HCT116 (cell line): ENCODE results near the gene PRKCZ. TPM values are rescaled to one million over a fixed set of nuclear protein-coding genes. Genes with fewer than 3 reads are reported as not detected.
A peak's percentile ranks its signal among the peaks of the same experiment; 100 is the strongest.

Source experiments
- ATAC-seq: fragments of 200-7000 bp; cut with Tn5 transposase; 2 replicates; pipeline ENCODE4 v1.9.1; 2020; ENCODE audit warnings: mild to moderate bottlenecking, moderate library complexity
- BruUV-seq: library from RNA; stranded (reverse); fragments of 400-500 nt; replicated peaks from 2 replicates; lab custom pipeline; 2021; lab: Mats Ljungman, UMichigan
- CTCF ChIA-PET: fragments of 300-600 bp; sonication (Branson Sonifier 250); formaldehyde crosslinking; loops from one replicate; lab custom pipeline; 2021; ENCODE audit warnings: antibody characterized with exemption; lab: Charles Lee
- POLR2A ChIA-PET: fragments of 300-600, 350-600 bp; sonication (Branson Sonifier 250); formaldehyde crosslinking; loops from one replicate; lab custom pipeline; 2021; ENCODE audit warnings: antibody characterized with exemption; lab: Charles Lee
- RAD21 ChIA-PET, 2 experiments: fragments of 300-600 bp; sonication (Branson Sonifier 250); formaldehyde crosslinking; loops; one replicate each; lab custom pipeline; 2023; ENCODE audit warnings: low total read pairs in 2 of 2; ENCODE audit not compliant: uncharacterized antibody in 2 of 2, unreplicated experiment in 2 of 2, low non-redundant PET in 1 of 2; lab: Charles Lee
- DNase-seq: peaks from one replicate; pipeline ENCODE4 v3.0.0-alpha.2; 2010; ENCODE audit warnings: low read depth, low spot score
- H2AFZ ChIP-seq: fragments of 200-600 bp; shearing (Covaris generic), sonication (generic); 2 replicates; pipeline ENCODE4 v1.6.1; 2017; ENCODE audit warnings: low read depth, mixed run types, mixed read lengths, antibody characterized with exemption, low read length; ENCODE audit not compliant: poor library complexity, severe bottlenecking
- H3K27ac ChIP-seq: 2 replicates; pipeline ENCODE4 v1.5.1; 2012; ENCODE audit warnings: low read depth, low read length
- H3K27me3 ChIP-seq: fragments of 200-600 bp; sonication (generic); 2 replicates; pipeline ENCODE4 v1.6.1; 2016; ENCODE audit warnings: mixed run types, low read length, mixed read lengths; ENCODE audit not compliant: insufficient read depth
- H3K36me3 ChIP-seq, 2 experiments: fragments of 200-500 bp in 1 of 2; fragments of 200-600 bp in 1 of 2; sonication (Bioruptor generic) in 1 of 2; sonication (generic) in 1 of 2; 2 replicates each; pipeline versions ENCODE4 v1.5.1 to v1.6.1; 2014 to 2016; ENCODE audit warnings: low read length in 2 of 2, inconsistent platforms in 1 of 2, mixed read lengths in 1 of 2, mixed run types in 1 of 2; ENCODE audit not compliant: insufficient read depth in 2 of 2, control insufficient read depth in 1 of 2
- H3K4me1 ChIP-seq, 2 experiments: fragments of 200-600 bp in 1 of 2; sonication (generic) in 1 of 2; 2 replicates each; pipeline versions ENCODE4 v1.5.1 to v1.6.1; 2012 to 2017; ENCODE audit warnings: low read length in 2 of 2, inconsistent platforms in 1 of 2, mild to moderate bottlenecking in 1 of 2, mixed read lengths in 1 of 2, mixed run types in 1 of 2, moderate library complexity in 1 of 2; ENCODE audit not compliant: insufficient read depth in 2 of 2, control insufficient read depth in 1 of 2
- H3K4me2 ChIP-seq: fragments of 200-600 bp; sonication (generic); 2 replicates; pipeline ENCODE4 v1.6.1; 2017; ENCODE audit warnings: mixed run types, low read length, mixed read lengths
- H3K4me3 ChIP-seq, 2 experiments: fragments of 200-600 bp in 1 of 2; sonication (generic) in 1 of 2; replicated peaks in 1 of 2; 2 replicates each; pipeline ENCODE4 v1.5.1; 2011 to 2016; ENCODE audit warnings: low read length in 2 of 2, control low read depth in 1 of 2, low read depth in 1 of 2, mild to moderate bottlenecking in 1 of 2, mixed read lengths in 1 of 2, mixed run types in 1 of 2
- H3K79me2 ChIP-seq: fragments of 200-600 bp; sonication (generic); 2 replicates; pipeline ENCODE4 v1.6.1; 2017; ENCODE audit warnings: mild to moderate bottlenecking, mixed run types, low read length, moderate library complexity, mixed read lengths; ENCODE audit not compliant: insufficient read depth
- H3K9ac ChIP-seq: fragments of 200-600 bp; sonication (generic); 2 replicates; pipeline ENCODE4 v1.6.1; 2016; ENCODE audit warnings: low read length, mixed read lengths
- H3K9me2 ChIP-seq: fragments of 200-600 bp; sonication (generic), shearing (Covaris generic); 2 replicates; pipeline ENCODE4 v1.6.1; 2017; ENCODE audit warnings: mixed run types, mild to moderate bottlenecking, moderate library complexity; ENCODE audit not compliant: insufficient read depth
- H3K9me3 ChIP-seq, 2 experiments: fragments of 200-500 bp in 1 of 2; fragments of 200-600 bp in 1 of 2; sonication (Bioruptor generic) in 1 of 2; sonication (generic) in 1 of 2; 2 replicates each; pipeline ENCODE4 v1.6.1; 2014 to 2017; ENCODE audit warnings: low read length in 2 of 2, mixed read lengths in 2 of 2, inconsistent platforms in 1 of 2, low read depth in 1 of 2, mild to moderate bottlenecking in 1 of 2, mixed run types in 1 of 2, moderate library complexity in 1 of 2; ENCODE audit not compliant: control insufficient read depth in 1 of 2, insufficient read depth in 1 of 2
- H4K20me1 ChIP-seq: fragments of 200-600 bp; sonication (generic), shearing (Covaris generic); 2 replicates; pipeline ENCODE4 v1.6.1; 2017; ENCODE audit warnings: mixed run types, mild to moderate bottlenecking, moderate library complexity; ENCODE audit not compliant: insufficient read depth
- CBX3 ChIP-seq: IDR thresholded peaks from 2 replicates; pipeline ENCODE4 v1.6.1; 2012; ENCODE audit warnings: low read depth
- ELF1 ChIP-seq: IDR thresholded peaks from 2 replicates; pipeline ENCODE4 v1.6.1; 2012; ENCODE audit warnings: low read depth, borderline replicate concordance
- SIN3A ChIP-seq: IDR thresholded peaks from 2 replicates; pipeline ENCODE4 v1.6.1; 2012; ENCODE audit warnings: low read depth
- ZFX ChIP-seq: fragments of 450-650 bp; IDR thresholded peaks from 2 replicates; pipeline ENCODE4 v1.6.1; 2017
- intact Hi-C: fragments of 100-400 bp; cut with micrococcal nuclease; formaldehyde crosslinking; loops from 2 replicates; pipeline ENCODE4 v1.10.0; 2022
- total RNA-seq: library from RNA; stranded (reverse); gene quantifications from one replicate; pipeline ENCODE4 v1.2.1, GENCODE V29; 2021; ENCODE audit not compliant: unreplicated experiment

PRKCZ gene
- total RNA-seq, 1 experiment from 2014 or later, result 46.8 TPM

- ChIA-PET RAD21 (interaction anchor here (0.6 to 3.0 kb wide), 5 partner anchors 9 to 186 kb away, joined by 4 to 33 read pairs (median 9); no protein-coding TSS in a partner anchor), POLR2A (interaction anchor here (1.2 kb wide), 1 partner anchor 186 kb away, joined by 16 read pairs; no protein-coding TSS in a partner anchor), CTCF (interaction anchor here (1.2 to 8.1 kb wide), 4 partner anchors 56 to 351 kb away, joined by 6 to 271 read pairs (median 15); no protein-coding TSS in a partner anchor)
- peak overlapping the region; percentile 84 for H3K4me2 ChIP-seq
- H3K4me1 ChIP-seq, result peaks cover 12 to 32% of the 10 kb centered on the region in 2 experiments; a peak in 3 of 4 replicates
- no peak for ATAC-seq
- H3K9me3 ChIP-seq, result no peaks in the 10 kb centered on the region
- H3K9me2 ChIP-seq, result no peaks in the 10 kb centered on the region
- H3K27me3 ChIP-seq, result no peaks in the 10 kb centered on the region
- H3K9ac ChIP-seq, result peak overlapping the region; percentile 62
- H3K4me3 ChIP-seq, result no peak overlapping the region
- no peaks in the 10 kb centered on the region for H3K36me3 ChIP-seq
- no peak for DNase-seq
- no peak for TF ChIP-seq ZFX
- no peak for TF ChIP-seq ELF1
- H3K79me2 ChIP-seq, result peaks cover 14% of the 10 kb centered on the region
- no TSS peak for BruUV-seq
- H2AFZ ChIP-seq, result no peak overlapping the region
- intact Hi-C loops, result loop anchor here (1.0 to 5.0 kb wide), 3 partner anchors 37 to 353 kb away; no protein-coding TSS in a partner anchor
- H3K27ac ChIP-seq, result peak overlapping the region; percentile 49
- no peaks in the 10 kb centered on the region for H4K20me1 ChIP-seq
These were observed 145.6 kb downstream of the PRKCZ start for GRCh38 chr1:2195785-2196184.

GRCh38 chr1:2196901-2197638, 146.9 kb downstream of the PRKCZ start:
- no peak overlapping the region; the same call in 1 of the 2 replicates for H3K27ac ChIP-seq
- intact Hi-C loops, result loop anchor here (5.0 kb wide), 1 partner anchor 35 kb away; no protein-coding TSS in a partner anchor

More at GRCh38 chr1:2196901-2197638, 146.9 kb downstream of the PRKCZ start:
- Histone ChIP-seq H2AFZ (no peak overlapping the region), H3K9me2 (no peaks in the 10 kb centered on the region), H3K4me1 (peaks cover 12 to 31% of the 10 kb centered on the region in 2 experiments; a peak in 3 of 4 replicates), H3K4me2 (no peak overlapping the region), H3K27me3 (no peaks in the 10 kb centered on the region), H4K20me1 (no peaks in the 10 kb centered on the region), H3K9ac (no peak overlapping the region), H3K79me2 (peaks cover 14% of the 10 kb centered on the region), H3K4me3 (no peak overlapping the region)
- no TSS peak for BruUV-seq
- RAD21 ChIA-PET, result interaction anchor here in 1 of 2 experiments (0.7 kb wide), 1 partner anchor 185 kb away, joined by 4 read pairs; no protein-coding TSS in a partner anchor
- POLR2A ChIA-PET, result no interaction called here
- DNase-seq, result no peak
- CTCF ChIA-PET, result interaction anchor here (8.1 kb wide), 1 partner anchor 184 kb away, joined by 271 read pairs; no protein-coding TSS in a partner anchor
- TF ChIP-seq SIN3A, result no peak
- TF ChIP-seq CBX3, result no peak
- TF ChIP-seq, all 23 proteins: peak for 0
- no peaks in the 10 kb centered on the region for H3K36me3 ChIP-seq
- no peak for ATAC-seq
- no peaks in the 10 kb centered on the region for H3K9me3 ChIP-seq
